Ascending aorta (tissue), 2 donors: ENCODE results near the gene NCDN. TPM values are rescaled to one million over a fixed set of nuclear protein-coding genes. Genes with fewer than 3 reads are reported as not detected.

ENCODE experiments used
- DNase-seq, 2 donors: peaks; one replicate each; pipeline ENCODE4 v3.0.0-alpha.2; 2019; ENCODE audit warnings: low spot score in 2 of 2
- H3K27ac ChIP-seq, 2 donors: fragments of 200-600 bp; sonication (generic); one replicate each; pipeline ENCODE4 v1.5.1; 2016 to 2017; ENCODE audit warnings: mild to moderate bottlenecking in 1 of 2
- H3K27me3 ChIP-seq: fragments of 200-600 bp; sonication (generic); one replicate; pipeline ENCODE4 v1.5.1; 2017
- H3K36me3 ChIP-seq, 2 donors: fragments of 200-600 bp; sonication (generic); one replicate each; pipeline ENCODE4 v1.5.1; 2016
- H3K4me1 ChIP-seq, 2 donors: fragments of 200-600 bp; sonication (generic); one replicate each; pipeline ENCODE4 v1.5.1; 2016 to 2017; ENCODE audit warnings: mild to moderate bottlenecking in 1 of 2
- H3K4me3 ChIP-seq, 2 donors: fragments of 200-600 bp; sonication (generic); one replicate each; pipeline ENCODE4 v1.5.1; 2016 to 2017; ENCODE audit warnings: mild to moderate bottlenecking in 1 of 2
- H3K9me3 ChIP-seq, 2 donors: fragments of 200-600 bp; sonication (generic); one replicate each; pipeline ENCODE4 v1.5.1; 2016
- CTCF ChIP-seq, 3 experiments: fragments of 200-600 bp in 2 of 3; fragments of 450-650 bp in 1 of 3; sonication (generic) in 2 of 3; IDR thresholded peaks; one replicate each; pipeline ENCODE4 v1.5.1; 2016 to 2019; ENCODE audit warnings: antibody characterized with exemption in 3 of 3, mild to moderate bottlenecking in 1 of 3, moderate library complexity in 1 of 3
- intact Hi-C: fragments of 100-400 bp; cut with DNase I; formaldehyde crosslinking; loops from one replicate; pipeline ENCODE4 v1.15.1; 2023
- total RNA-seq: library from RNA; depleted of rRNA; stranded (reverse); fragments of >200 nt; gene quantifications from one replicate; pipeline ENCODE4 v1.1.0, GENCODE V29; 2016

NCDN gene
- total RNA-seq, 1 donor from 2014 or later = 20.1 TPM

- H3K4me3 ChIP-seq = no peak overlapping the region
- H3K27me3 ChIP-seq = no peaks in the 10 kb centered on the region
- intact Hi-C loops = no loop called here
- peaks cover 46 to 83% of the 10 kb centered on the region in 2 donors for H3K36me3 ChIP-seq
- no peaks in the 10 kb centered on the region for H3K9me3 ChIP-seq
- no peaks in the 10 kb centered on the region for H3K4me1 ChIP-seq
- no peak for TF ChIP-seq CTCF (IDR thresholded peaks at IDR 0.05)
- H3K27ac ChIP-seq = no peak overlapping the region
- DNase-seq = no peak
Observed at GRCh38 chr1:35605071-35605866, 47.7 kb downstream of the NCDN start.

- H3K4me3 ChIP-seq = no peak overlapping the region
- no peak for DNase-seq
- H3K27ac ChIP-seq = no peak overlapping the region
- peaks cover 47 to 85% of the 10 kb centered on the region in 2 donors for H3K36me3 ChIP-seq
- H3K4me1 ChIP-seq = no peaks in the 10 kb centered on the region
- intact Hi-C loops = no loop called here
- H3K9me3 ChIP-seq = no peaks in the 10 kb centered on the region
- no peak for TF ChIP-seq CTCF (IDR thresholded peaks at IDR 0.05)
- H3K27me3 ChIP-seq = no peaks in the 10 kb centered on the region
Observed at GRCh38 chr1:35605867-35606182, 48.2 kb downstream of the NCDN start.

GRCh38 chr1:35611655-35612054, 54.1 kb downstream of the NCDN start:
- H3K27ac ChIP-seq = no peak overlapping the region
- H3K27me3 ChIP-seq = no peaks in the 10 kb centered on the region
- no peak for DNase-seq
- intact Hi-C loops = no loop called here
- TF ChIP-seq CTCF (IDR thresholded peaks at IDR 0.05) = no peak
- no peaks in the 10 kb centered on the region for H3K9me3 ChIP-seq
- peaks cover 36 to 84% of the 10 kb centered on the region in 2 donors for H3K36me3 ChIP-seq
- no peak overlapping the region for H3K4me3 ChIP-seq
- no peaks in the 10 kb centered on the region for H3K4me1 ChIP-seq

DNA sequence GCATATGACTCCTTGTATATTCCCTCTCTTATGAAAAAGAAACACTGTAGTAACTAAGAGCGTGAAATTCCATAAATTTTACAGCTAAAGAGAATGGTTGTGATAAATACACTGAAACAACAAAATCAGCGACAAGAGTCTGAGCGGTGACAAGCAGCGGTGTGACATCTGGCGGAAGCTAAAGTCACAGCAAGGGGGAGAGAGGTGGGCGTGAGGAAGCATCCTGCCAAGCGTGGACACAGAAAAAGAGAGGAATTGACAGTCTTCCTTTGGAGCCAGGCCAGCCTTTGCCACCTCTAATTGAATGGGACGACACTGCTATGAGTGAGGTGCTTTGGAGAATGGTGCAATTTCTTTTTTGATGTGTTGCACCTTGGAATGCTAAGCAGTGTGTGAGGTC, 57.8 kb downstream of the NCDN start:
- Histone ChIP-seq H3K4me1 (no peaks in the 10 kb centered on the region), H3K9me3 (no peaks in the 10 kb centered on the region), H3K27ac (no peak overlapping the region), H3K4me3 (no peak overlapping the region), H3K27me3 (no peaks in the 10 kb centered on the region), H3K36me3 (peaks cover 31 to 76% of the 10 kb centered on the region in 2 donors)
- TF ChIP-seq CTCF (IDR thresholded peaks at IDR 0.05) = no peak
- no peak for DNase-seq
- intact Hi-C loops = no loop called here

Other genes with a start within 250 kb of the NCDN start
- gene KIAA0319L, start 396 bp upstream of the NCDN start, total RNA-seq = 44.9 TPM
- 10.2 TPM for gene TFAP2E, start 15.5 kb downstream of the NCDN start, total RNA-seq
- gene PSMB2, start 83.7 kb downstream of the NCDN start, total RNA-seq = 54.0 TPM
- gene C1orf216, start 161.1 kb downstream of the NCDN start, total RNA-seq = 40.6 TPM
- gene CLSPN, start 212.2 kb downstream of the NCDN start, total RNA-seq = not detected